Thyroid gland (tissue), 4 donors: ENCODE data around the gene TAB3. TPM values are rescaled to one million over a fixed set of nuclear protein-coding genes. Genes with fewer than 3 reads are reported as not detected.

Experiments
- DNase-seq, 2 donors: peaks; one replicate each; pipeline ENCODE4 v3.0.0-alpha.2; 2019
- H3K27ac ChIP-seq, 3 donors: fragments of 200-600 bp; sonication (generic); 1 replicate in 2 of 3; 2 replicates in 1 of 3; pipeline ENCODE4 v1.5.1; 2016 to 2019; ENCODE audit warnings: mild to moderate bottlenecking in 1 of 3, moderate library complexity in 1 of 3
- H3K27me3 ChIP-seq: fragments of 200-600 bp; sonication (generic); one replicate; pipeline ENCODE4 v1.5.1; 2019
- H3K36me3 ChIP-seq, 2 donors: fragments of 200-600 bp; sonication (generic); one replicate each; pipeline ENCODE4 v1.5.1; 2016 to 2019
- H3K4me1 ChIP-seq, 2 donors: fragments of 200-600 bp; sonication (generic); one replicate each; pipeline ENCODE4 v1.5.1; 2017 to 2019
- H3K4me3 ChIP-seq, 3 donors: fragments of 200-600 bp; sonication (generic); replicated peaks in 1 of 3; 1 replicate in 2 of 3; 2 replicates in 1 of 3; pipeline ENCODE4 v1.5.1; 2016; ENCODE audit warnings: mild to moderate bottlenecking in 1 of 3
- H3K9me3 ChIP-seq: fragments of 200-600 bp; sonication (generic); one replicate; pipeline ENCODE4 v1.5.1; 2017
- CTCF ChIP-seq, 6 experiments: fragments of 200-600 bp in 3 of 6; fragments of 450-650 bp in 3 of 6; sonication (generic) in 3 of 6; IDR thresholded peaks; one replicate each; pipeline ENCODE4 v1.5.1; 2016 to 2019; ENCODE audit warnings: antibody characterized with exemption in 6 of 6, mild to moderate bottlenecking in 2 of 6, inconsistent platforms in 1 of 6, moderate library complexity in 1 of 6
- POLR2A ChIP-seq, 2 donors: fragments of 450-650 bp; IDR thresholded peaks; one replicate each; pipeline ENCODE4 v1.6.1; 2017; ENCODE audit warnings: antibody characterized with exemption in 2 of 2, mild to moderate bottlenecking in 2 of 2, moderate library complexity in 1 of 2
- WGBS, 2 donors: methylation state at CpG; one replicate each; pipeline ENCODE4 v1.1.5; 2017; 5-methylcytosine and 5-hydroxymethylcytosine counted together
- intact Hi-C: fragments of 100-400 bp; cut with DNase I; formaldehyde crosslinking; loops from one replicate; pipeline ENCODE4 v1.15.1; 2023
- total RNA-seq, 4 donors: library from RNA; depleted of rRNA; stranded (reverse); fragments of >200 nt; gene quantifications; one replicate each; pipeline ENCODE4 v1.2.3, GENCODE V29; 2016

Gene TAB3
- total RNA-seq, 4 donors from 2014 or later, result 38.8 to 59.9 (median 46.6) TPM

DNA sequence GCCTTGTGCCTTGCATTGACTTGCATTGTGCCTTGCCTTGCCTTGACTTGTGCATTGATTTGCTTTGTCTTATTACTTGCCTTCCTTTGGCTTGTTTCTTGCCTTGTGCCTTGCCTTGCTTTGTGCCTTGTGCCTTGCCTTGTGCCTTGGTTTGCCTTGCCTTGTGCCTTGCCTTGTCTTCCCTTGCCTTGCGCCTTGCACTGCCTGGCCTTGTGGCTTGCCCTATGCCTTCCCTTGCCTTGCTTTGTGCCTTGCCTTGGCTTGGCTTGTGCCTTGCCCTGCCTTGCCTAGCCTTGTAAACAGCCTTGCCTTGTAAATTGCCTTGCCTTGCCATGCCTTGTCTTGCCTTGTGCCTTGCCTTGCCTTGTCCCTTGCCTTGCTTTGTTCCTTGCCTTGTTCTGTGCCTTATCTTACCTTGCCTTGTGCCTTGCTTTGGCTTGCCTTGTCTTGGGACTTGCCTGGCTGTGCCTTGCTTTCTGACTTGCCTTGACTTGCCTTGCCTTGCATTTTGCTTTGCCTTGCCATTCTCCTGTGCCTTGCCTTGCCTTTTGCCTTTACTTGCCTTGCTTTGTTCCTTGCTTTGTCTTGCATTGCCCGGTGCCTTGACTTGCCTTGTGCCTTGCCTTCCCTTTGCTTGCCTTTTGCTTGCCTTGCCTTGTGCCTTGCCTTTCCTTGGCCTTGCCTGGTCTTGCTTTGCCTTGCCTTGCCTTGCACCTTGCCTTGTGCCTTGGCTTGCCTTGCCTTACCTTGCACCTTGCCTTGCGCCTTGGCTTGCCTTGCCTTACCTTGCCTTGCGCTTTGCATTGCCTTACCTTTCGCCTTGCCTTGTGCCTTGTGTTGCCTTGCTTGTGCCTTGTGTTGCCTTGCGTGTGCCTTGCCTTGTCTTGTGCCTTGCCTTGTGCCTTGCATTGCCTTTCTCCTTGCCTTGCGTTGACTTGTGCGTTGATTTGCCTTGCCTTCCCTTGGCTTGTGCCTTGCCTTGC lies 97.5 kb downstream of the TAB3 start:
- Histone ChIP-seq H3K27ac (no peak overlapping the region), H3K4me3 (no peak overlapping the region), H3K36me3 (no peaks in the 10 kb centered on the region), H3K9me3 (no peaks in the 10 kb centered on the region), H3K4me1 (no peaks in the 10 kb centered on the region), H3K27me3 (no peaks in the 10 kb centered on the region)
- intact Hi-C loops, result no loop called here
- DNase-seq, result no peak
- WGBS, 2 donors, result 86 to 92% methylated on average over 8 of the region's 8 CpGs
- TF ChIP-seq POLR2A (IDR thresholded peaks at IDR 0.05) (no peak), CTCF (IDR thresholded peaks at IDR 0.05) (no peak)

DNA sequence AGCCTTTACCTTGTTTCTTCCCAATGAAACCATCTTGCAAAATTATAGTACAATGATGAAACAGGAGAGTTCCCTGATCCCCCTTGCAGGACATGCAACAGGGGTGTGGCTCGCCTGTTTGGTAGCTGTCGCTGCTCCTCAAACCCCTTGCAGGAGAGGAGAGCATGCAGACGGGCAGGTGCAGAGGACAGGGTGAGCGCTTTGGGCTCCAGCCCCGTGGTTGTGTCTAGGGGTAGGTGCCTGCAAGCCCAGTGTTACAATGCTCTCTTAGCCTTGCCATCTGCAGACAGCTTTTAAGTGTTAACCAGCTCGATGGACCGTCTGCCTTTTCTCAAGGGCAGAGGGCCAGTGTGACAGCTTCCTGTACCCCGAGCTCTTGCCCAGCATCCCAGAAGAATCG lies 102.0 kb downstream of the TAB3 start:
- H3K4me1 ChIP-seq, result no peaks in the 10 kb centered on the region

DNA sequence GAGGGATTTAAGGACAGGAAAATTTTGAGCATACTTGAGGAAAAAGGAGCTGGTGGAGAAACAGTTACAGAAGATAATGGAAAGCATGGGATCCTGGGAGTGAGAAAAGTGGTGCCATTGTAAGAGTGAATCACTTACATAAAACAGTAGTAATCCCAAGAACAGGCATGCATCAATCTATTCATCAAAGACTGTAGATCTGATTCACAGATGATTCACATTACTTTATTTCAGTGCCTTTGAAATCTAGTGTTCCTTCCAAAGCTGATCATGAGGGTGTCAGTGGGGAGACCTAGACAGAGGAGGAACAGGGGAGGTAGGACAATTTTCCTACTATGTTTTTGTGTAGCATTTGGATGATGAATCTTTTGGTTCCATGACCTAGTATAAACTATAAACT lies 102.7 kb downstream of the TAB3 start:
- no peaks in the 10 kb centered on the region for H3K9me3 ChIP-seq
- H3K4me3 ChIP-seq, result no peak overlapping the region
- H3K36me3 ChIP-seq, result no peaks in the 10 kb centered on the region
- no peak overlapping the region for H3K27ac ChIP-seq
- no peaks in the 10 kb centered on the region for H3K4me1 ChIP-seq
- no peak for TF ChIP-seq CTCF (IDR thresholded peaks at IDR 0.05)
- TF ChIP-seq POLR2A (IDR thresholded peaks at IDR 0.05), result no peak
- intact Hi-C loops, result no loop called here
- DNase-seq, result no peak
- no peaks in the 10 kb centered on the region for H3K27me3 ChIP-seq

More for the DNA sequence above, 102.0 kb downstream of the TAB3 start:
- Histone ChIP-seq H3K4me3 (no peak overlapping the region), H3K9me3 (no peaks in the 10 kb centered on the region), H3K27ac (no peak overlapping the region), H3K36me3 (no peaks in the 10 kb centered on the region), H3K27me3 (no peaks in the 10 kb centered on the region)
- TF ChIP-seq CTCF (IDR thresholded peaks at IDR 0.05) (no peak), POLR2A (IDR thresholded peaks at IDR 0.05) (no peak)
- DNase-seq, result no peak
- 70 to 80% methylated on average over 5 to 8 of the region's 9 CpGs for WGBS, 2 donors
- intact Hi-C loops, result no loop called here

GRCh38 chrX:30781711-30782444 lies 107.2 kb downstream of the TAB3 start:
- 29 to 55% methylated on average over 1 of the region's 1 CpG for WGBS, 2 donors
- intact Hi-C loops, result no loop called here
- no peak overlapping the region for H3K27ac ChIP-seq
- no peak for DNase-seq
- no peaks in the 10 kb centered on the region for H3K36me3 ChIP-seq
- no peaks in the 10 kb centered on the region for H3K9me3 ChIP-seq
- TF ChIP-seq CTCF (IDR thresholded peaks at IDR 0.05), result no peak
- TF ChIP-seq POLR2A (IDR thresholded peaks at IDR 0.05), result no peak
- no peaks in the 10 kb centered on the region for H3K4me1 ChIP-seq
- no peak overlapping the region for H3K4me3 ChIP-seq
- no peaks in the 10 kb centered on the region for H3K27me3 ChIP-seq
